Memory B cell (primary cell): Measurements from ENCODE around the gene ACP7.

Experiments
- ATAC-seq: fragments of 150-1000 bp; cut with Tn5 transposase; 2 replicates; pipeline ENCODE4 v1.10.0; 2021; ENCODE audit warnings: low read depth, mild to moderate bottlenecking, moderate library complexity
- DNase-seq, 2 donors: peaks; one replicate each; pipeline ENCODE4 v3.0.0; 2022; ENCODE audit warnings: low spot score in 2 of 2
- H3K27ac Mint-ChIP-seq: one replicate; pipeline ENCODE4 v1.8.0; 2022; ENCODE audit warnings: mild to moderate bottlenecking, moderate library complexity, mixed read lengths
- H3K27me3 Mint-ChIP-seq: one replicate; pipeline ENCODE4 v1.8.0; 2022; ENCODE audit warnings: mixed read lengths
- H3K36me3 Mint-ChIP-seq: one replicate; pipeline ENCODE4 v1.8.0; 2022; ENCODE audit warnings: mild to moderate bottlenecking, mixed read lengths
- H3K4me1 Mint-ChIP-seq: one replicate; pipeline ENCODE4 v1.8.0; 2022; ENCODE audit warnings: mixed read lengths
- H3K4me3 Mint-ChIP-seq: one replicate; pipeline ENCODE4 v1.8.0; 2022; ENCODE audit warnings: mild to moderate bottlenecking, moderate library complexity, mixed read lengths
- H3K9me3 Mint-ChIP-seq: one replicate; pipeline ENCODE4 v1.8.0; 2022; ENCODE audit warnings: mixed read lengths

ACP7 gene

GRCh38 chr19:39148939-39149529 is 64.9 kb downstream of the ACP7 start:
- Mint-ChIP-seq H3K27ac (no peak overlapping the region), H3K27me3 (no peaks in the 10 kb centered on the region), H3K4me3 (no peak overlapping the region), H3K9me3 (no peaks in the 10 kb centered on the region), H3K4me1 (peaks cover 24% of the 10 kb centered on the region), H3K36me3 (peaks cover 10% of the 10 kb centered on the region)
- ATAC-seq (no peak), DNase-seq (no peak)

- Mint-ChIP-seq H3K27me3 (no peaks in the 10 kb centered on the region), H3K27ac (no peak overlapping the region), H3K4me3 (no peak overlapping the region), H3K9me3 (no peaks in the 10 kb centered on the region), H3K4me1 (peaks cover 19% of the 10 kb centered on the region), H3K36me3 (peaks cover 14% of the 10 kb centered on the region)
- DNase-seq (no peak), ATAC-seq (no peak)
These were observed 66.1 kb downstream of the ACP7 start for GRCh38 chr19:39150235-39150634.

- Mint-ChIP-seq H3K9me3 (no peaks in the 10 kb centered on the region), H3K27me3 (no peaks in the 10 kb centered on the region), H3K4me3 (no peak overlapping the region), H3K27ac (no peak overlapping the region), H3K36me3 (peaks cover 15% of the 10 kb centered on the region), H3K4me1 (peaks cover 19% of the 10 kb centered on the region)
- ATAC-seq (no peak), DNase-seq (no peak)
These were observed 66.8 kb downstream of the ACP7 start for GRCh38 chr19:39150807-39151600.

- no peak for DNase-seq
- H3K27me3 Mint-ChIP-seq: no peaks in the 10 kb centered on the region
- no peak overlapping the region for H3K27ac Mint-ChIP-seq
- H3K9me3 Mint-ChIP-seq: no peaks in the 10 kb centered on the region
- peaks cover 15% of the 10 kb centered on the region for H3K4me1 Mint-ChIP-seq
- H3K4me3 Mint-ChIP-seq: no peak overlapping the region
- no peak for ATAC-seq
- peaks cover 13% of the 10 kb centered on the region for H3K36me3 Mint-ChIP-seq
These were observed 67.9 kb downstream of the ACP7 start for GRCh38 chr19:39152066-39152465.

- H3K4me3 Mint-ChIP-seq: no peak overlapping the region
- H3K27ac Mint-ChIP-seq: no peak overlapping the region
- no peak for ATAC-seq
- H3K36me3 Mint-ChIP-seq: peaks cover 9% of the 10 kb centered on the region
- H3K9me3 Mint-ChIP-seq: no peaks in the 10 kb centered on the region
- DNase-seq: no peak
- H3K27me3 Mint-ChIP-seq: no peaks in the 10 kb centered on the region
- H3K4me1 Mint-ChIP-seq: peaks cover 18% of the 10 kb centered on the region
These were observed 70.0 kb downstream of the ACP7 start for GRCh38 chr19:39154100-39154628.

GRCh38 chr19:39154629-39155100 is 70.5 kb downstream of the ACP7 start:
- Mint-ChIP-seq H3K36me3 (peaks cover 9% of the 10 kb centered on the region), H3K4me1 (peaks cover 18% of the 10 kb centered on the region), H3K9me3 (no peaks in the 10 kb centered on the region), H3K4me3 (no peak overlapping the region), H3K27ac (no peak overlapping the region), H3K27me3 (no peaks in the 10 kb centered on the region)
- ATAC-seq (no peak), DNase-seq (no peak)

- DNase-seq (no peak), ATAC-seq (no peak)
- Mint-ChIP-seq H3K4me1 (peaks cover 19% of the 10 kb centered on the region), H3K27ac (no peak overlapping the region), H3K36me3 (peaks cover 9% of the 10 kb centered on the region), H3K4me3 (no peak overlapping the region), H3K27me3 (no peaks in the 10 kb centered on the region), H3K9me3 (no peaks in the 10 kb centered on the region)
These were observed 71.0 kb downstream of the ACP7 start for GRCh38 chr19:39155114-39155700.

- DNase-seq (no peak), ATAC-seq (no peak)
- Mint-ChIP-seq H3K36me3 (peaks cover 9% of the 10 kb centered on the region), H3K4me1 (peaks cover 20% of the 10 kb centered on the region), H3K27me3 (no peaks in the 10 kb centered on the region), H3K9me3 (no peaks in the 10 kb centered on the region), H3K4me3 (no peak overlapping the region), H3K27ac (no peak overlapping the region)
These were observed 71.6 kb downstream of the ACP7 start for GRCh38 chr19:39155741-39156140.

GRCh38 chr19:39156326-39157230 is 72.4 kb downstream of the ACP7 start:
- DNase-seq (no peak), ATAC-seq (no peak)
- Mint-ChIP-seq H3K27me3 (no peaks in the 10 kb centered on the region), H3K9me3 (no peaks in the 10 kb centered on the region), H3K4me3 (no peak overlapping the region), H3K4me1 (peaks cover 22% of the 10 kb centered on the region), H3K27ac (no peak overlapping the region), H3K36me3 (peaks cover 9% of the 10 kb centered on the region)

- Mint-ChIP-seq H3K36me3 (peaks cover 11% of the 10 kb centered on the region), H3K4me1 (peaks cover 24% of the 10 kb centered on the region), H3K27me3 (no peaks in the 10 kb centered on the region), H3K9me3 (no peaks in the 10 kb centered on the region), H3K4me3 (no peak overlapping the region), H3K27ac (no peak overlapping the region)
- DNase-seq (no peak), ATAC-seq (no peak)
These were observed 73.3 kb downstream of the ACP7 start for GRCh38 chr19:39157275-39157996.

GRCh38 chr19:39157997-39158389 is 73.8 kb downstream of the ACP7 start:
- DNase-seq (no peak), ATAC-seq (no peak)
- H3K27me3 Mint-ChIP-seq: no peaks in the 10 kb centered on the region
- peaks cover 14% of the 10 kb centered on the region for H3K36me3 Mint-ChIP-seq
- peaks cover 27% of the 10 kb centered on the region for H3K4me1 Mint-ChIP-seq
- H3K9me3 Mint-ChIP-seq: no peaks in the 10 kb centered on the region
- no peak overlapping the region for H3K27ac Mint-ChIP-seq
- H3K4me3 Mint-ChIP-seq: no peak overlapping the region

GRCh38 chr19:39158646-39159260 is 74.6 kb downstream of the ACP7 start:
- H3K9me3 Mint-ChIP-seq: no peaks in the 10 kb centered on the region
- DNase-seq (no peak), ATAC-seq (no peak)
- H3K4me1 Mint-ChIP-seq: peaks cover 27% of the 10 kb centered on the region
- H3K27ac Mint-ChIP-seq: no peak overlapping the region
- H3K4me3 Mint-ChIP-seq: no peak overlapping the region
- H3K27me3 Mint-ChIP-seq: no peaks in the 10 kb centered on the region
- H3K36me3 Mint-ChIP-seq: peaks cover 13% of the 10 kb centered on the region

- no peaks in the 10 kb centered on the region for H3K27me3 Mint-ChIP-seq
- peaks cover 23% of the 10 kb centered on the region for H3K4me1 Mint-ChIP-seq
- no peak overlapping the region for H3K4me3 Mint-ChIP-seq
- no peak for DNase-seq
- ATAC-seq: no peak
- H3K36me3 Mint-ChIP-seq: peaks cover 7% of the 10 kb centered on the region
- no peak overlapping the region for H3K27ac Mint-ChIP-seq
- H3K9me3 Mint-ChIP-seq: no peaks in the 10 kb centered on the region
These were observed 76.3 kb downstream of the ACP7 start for GRCh38 chr19:39160523-39160861.
